ENCODE measurements around the gene RTN4. TPM values are rescaled to one million over a fixed set of nuclear protein-coding genes. Genes with fewer than 3 reads are reported as not detected.

The RTN4 gene
- total RNA-seq, 1 experiment from 2014 or later, result 391 TPM

DNA sequence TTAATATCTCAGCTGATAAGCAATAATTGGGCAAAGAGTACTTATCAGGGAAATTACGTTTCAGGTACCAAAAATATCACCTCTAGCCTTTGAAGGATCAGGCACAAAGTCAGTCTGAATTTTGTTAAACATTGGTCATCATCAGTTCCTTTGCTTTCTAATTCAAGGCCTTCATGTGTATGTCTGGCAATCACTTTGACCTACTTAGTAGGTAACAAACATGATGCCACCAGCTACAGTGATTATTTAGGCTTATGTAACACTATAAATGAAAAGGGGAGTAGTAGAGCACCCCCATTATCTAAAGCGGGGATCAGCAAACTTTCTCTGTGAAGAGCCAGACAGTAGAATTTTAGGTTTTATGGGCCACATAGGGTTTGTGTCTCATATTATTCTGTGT, 75.1 kb downstream of the RTN4 start:
- Mint-ChIP-seq H3K27ac (ENCODE audit: low read depth, unreplicated experiment) (peak overlapping the region; percentile 54), H3K4me1 (ENCODE audit: insufficient read depth, unreplicated experiment) (peaks cover 14% of the 10 kb centered on the region), H3K27me3 (ENCODE audit: insufficient read depth, unreplicated experiment) (no peaks in the 10 kb centered on the region), H3K4me3 (ENCODE audit: unreplicated experiment) (no peak overlapping the region), H3K9me3 (ENCODE audit: unreplicated experiment) (no peaks in the 10 kb centered on the region), H3K36me3 (ENCODE audit: insufficient read depth, unreplicated experiment) (peaks cover 69% of the 10 kb centered on the region)
- ChIA-PET POLR2A (interaction anchor here (0.6 to 4.1 kb wide), 3 partner anchors 9 to 125 kb away, joined by 3 to 23 read pairs (median 4); partner anchors contain the start of gene RTN4), CTCF (interaction anchor here (0.7 to 1.6 kb wide), 4 partner anchors 10 to 301 kb away, joined by 3 to 4 read pairs (median 3); no protein-coding TSS in a partner anchor)
- BruUV-seq (replicated peaks), result no TSS peak
- TF ChIP-seq, protein P1, sequence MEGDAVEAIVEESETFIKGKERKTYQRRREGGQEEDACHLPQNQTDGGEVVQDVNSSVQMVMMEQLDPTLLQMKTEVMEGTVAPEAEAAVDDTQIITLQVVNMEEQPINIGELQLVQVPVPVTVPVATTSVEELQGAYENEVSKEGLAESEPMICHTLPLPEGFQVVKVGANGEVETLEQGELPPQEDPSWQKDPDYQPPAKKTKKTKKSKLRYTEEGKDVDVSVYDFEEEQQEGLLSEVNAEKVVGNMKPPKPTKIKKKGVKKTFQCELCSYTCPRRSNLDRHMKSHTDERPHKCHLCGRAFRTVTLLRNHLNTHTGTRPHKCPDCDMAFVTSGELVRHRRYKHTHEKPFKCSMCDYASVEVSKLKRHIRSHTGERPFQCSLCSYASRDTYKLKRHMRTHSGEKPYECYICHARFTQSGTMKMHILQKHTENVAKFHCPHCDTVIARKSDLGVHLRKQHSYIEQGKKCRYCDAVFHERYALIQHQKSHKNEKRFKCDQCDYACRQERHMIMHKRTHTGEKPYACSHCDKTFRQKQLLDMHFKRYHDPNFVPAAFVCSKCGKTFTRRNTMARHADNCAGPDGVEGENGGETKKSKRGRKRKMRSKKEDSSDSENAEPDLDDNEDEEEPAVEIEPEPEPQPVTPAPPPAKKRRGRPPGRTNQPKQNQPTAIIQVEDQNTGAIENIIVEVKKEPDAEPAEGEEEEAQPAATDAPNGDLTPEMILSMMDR (IDR thresholded peaks at IDR 0.05; ENCODE audit: unreplicated experiment), result no peak
- no peak for DNase-seq (ENCODE audit: unreplicated experiment)
- intact Hi-C loops (cut with micrococcal nuclease), result no loop called here

DNA sequence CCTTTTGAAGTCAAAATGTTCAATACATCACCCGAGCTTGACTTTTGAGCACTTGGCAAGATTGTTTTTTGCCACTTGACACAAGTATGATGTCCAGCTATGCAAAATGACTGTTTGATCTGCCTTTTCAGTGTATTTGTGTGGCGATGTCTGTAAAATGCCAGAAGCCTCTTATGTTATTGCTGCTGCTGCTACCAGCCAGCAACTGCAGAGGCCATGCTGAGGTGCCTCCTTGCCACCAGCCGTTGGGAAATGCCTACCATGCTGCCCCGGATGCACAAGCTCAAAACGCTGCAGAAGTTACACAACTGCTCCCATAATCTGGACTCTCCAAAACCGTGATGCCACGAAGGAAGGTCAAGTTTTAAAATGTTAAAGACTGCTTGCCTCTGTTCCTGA, 80.3 kb downstream of the RTN4 start:
- Mint-ChIP-seq H3K27me3 (ENCODE audit: insufficient read depth, unreplicated experiment) (no peaks in the 10 kb centered on the region), H3K9me3 (ENCODE audit: unreplicated experiment) (no peaks in the 10 kb centered on the region), H3K4me1 (ENCODE audit: insufficient read depth, unreplicated experiment) (peaks cover 32% of the 10 kb centered on the region), H3K36me3 (ENCODE audit: insufficient read depth, unreplicated experiment) (peaks cover 81% of the 10 kb centered on the region), H3K27ac (ENCODE audit: low read depth, unreplicated experiment) (no peak overlapping the region), H3K4me3 (ENCODE audit: unreplicated experiment) (no peak overlapping the region)
- TF ChIP-seq, protein P1 (IDR thresholded peaks at IDR 0.05; ENCODE audit: unreplicated experiment), result no peak
- BruUV-seq (replicated peaks), result no TSS peak
- intact Hi-C loops (cut with micrococcal nuclease), result no loop called here
- ChIA-PET CTCF (interaction anchor here (0.6 to 5.3 kb wide), 3 partner anchors 14 to 70 kb away, joined by 3 to 20 read pairs (median 3); no protein-coding TSS in a partner anchor), POLR2A (interaction anchor here (0.9 to 2.8 kb wide), 4 partner anchors 9 to 44 kb away, joined by 3 to 10 read pairs (median 6); no protein-coding TSS in a partner anchor)
- no peak for DNase-seq (ENCODE audit: unreplicated experiment)

DNA sequence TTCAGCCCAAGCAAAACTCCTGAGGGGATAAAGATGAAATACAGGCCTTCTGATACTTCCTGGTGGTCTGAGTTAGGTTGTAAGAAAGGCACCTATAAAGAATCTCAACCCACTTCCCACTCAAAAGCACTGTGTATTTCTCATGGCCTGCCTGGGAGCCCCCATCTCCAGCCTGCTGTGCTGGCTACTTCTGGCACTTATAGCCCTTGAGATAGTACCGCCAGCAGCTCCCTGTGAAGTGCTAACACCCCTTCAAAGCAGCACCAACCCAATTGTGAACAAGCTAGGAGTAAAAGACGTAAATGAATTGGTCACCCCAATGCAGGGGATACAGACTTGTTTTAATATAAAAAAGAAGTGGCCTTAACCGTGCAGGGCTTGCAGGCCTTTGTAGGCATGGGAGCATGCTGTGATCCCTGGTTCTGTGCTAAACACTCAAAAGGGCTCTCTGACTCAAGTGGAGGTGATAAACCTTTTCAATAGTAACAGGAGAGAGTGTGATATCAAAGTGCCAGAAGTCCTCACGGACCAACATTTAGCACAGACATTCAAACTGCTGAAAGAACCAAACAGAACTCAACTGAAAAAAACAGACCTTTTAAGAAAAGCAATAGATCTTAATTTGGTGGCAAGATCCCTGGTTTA, 80.8 kb downstream of the RTN4 start:
- CTCF ChIA-PET, result interaction anchor here (1.0 to 5.3 kb wide), 4 partner anchors 13 to 81 kb away, joined by 3 to 20 read pairs (median 3); partner anchors contain the start of gene RTN4
- H3K27ac Mint-ChIP-seq (ENCODE audit: low read depth, unreplicated experiment), result no peak overlapping the region
- intact Hi-C loops (cut with micrococcal nuclease), result no loop called here
- TF ChIP-seq, protein P1 (IDR thresholded peaks at IDR 0.05; ENCODE audit: unreplicated experiment), result no peak
- POLR2A ChIA-PET, result interaction anchor here (0.7 to 2.8 kb wide), 3 partner anchors 9 to 41 kb away, joined by 3 to 10 read pairs (median 7); no protein-coding TSS in a partner anchor
- H3K4me3 Mint-ChIP-seq (ENCODE audit: unreplicated experiment), result no peak overlapping the region
- peaks cover 78% of the 10 kb centered on the region for H3K36me3 Mint-ChIP-seq (ENCODE audit: insufficient read depth, unreplicated experiment)
- DNase-seq (ENCODE audit: unreplicated experiment), result no peak
- BruUV-seq (replicated peaks), result no TSS peak
- no peaks in the 10 kb centered on the region for H3K9me3 Mint-ChIP-seq (ENCODE audit: unreplicated experiment)
- H3K27me3 Mint-ChIP-seq (ENCODE audit: insufficient read depth, unreplicated experiment), result no peaks in the 10 kb centered on the region
- peaks cover 33% of the 10 kb centered on the region for H3K4me1 Mint-ChIP-seq (ENCODE audit: insufficient read depth, unreplicated experiment)

DNA sequence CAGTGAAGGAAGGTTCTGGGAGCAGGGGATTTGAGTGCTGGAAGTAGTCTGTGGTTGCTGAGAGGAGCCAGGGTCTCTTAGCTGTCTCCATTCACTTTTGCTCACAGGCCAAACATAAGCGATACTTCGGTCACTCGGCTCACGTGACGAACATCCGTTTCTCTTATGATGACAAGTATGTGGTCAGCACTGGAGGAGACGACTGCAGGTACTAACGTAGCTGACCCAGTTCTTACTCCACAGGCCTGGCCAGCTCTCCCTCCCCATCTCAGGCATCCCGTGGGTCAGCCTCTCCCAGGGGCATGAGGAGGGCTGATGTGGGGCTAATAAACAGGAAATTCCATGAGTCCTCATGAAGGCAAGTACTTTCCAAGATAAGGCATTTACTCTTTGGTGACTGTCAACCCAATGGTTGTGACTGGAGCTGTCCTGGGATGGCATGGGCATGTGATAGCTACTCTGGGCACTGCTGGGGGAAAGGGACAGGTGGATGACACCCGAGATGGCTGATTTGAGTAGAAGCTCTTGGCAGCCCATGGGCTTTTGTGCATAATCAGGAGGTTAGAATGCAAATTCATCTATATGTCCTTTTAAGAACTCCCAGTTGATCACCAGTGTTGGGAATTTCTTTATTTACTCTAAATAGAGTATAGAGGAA, 81.6 kb downstream of the RTN4 start:
- H3K4me3 Mint-ChIP-seq (ENCODE audit: unreplicated experiment), result no peak overlapping the region
- BruUV-seq (replicated peaks), result no TSS peak
- H3K27ac Mint-ChIP-seq (ENCODE audit: low read depth, unreplicated experiment), result no peak overlapping the region
- ChIA-PET CTCF (interaction anchor here (1.0 to 5.3 kb wide), 4 partner anchors 12 to 81 kb away, joined by 3 to 20 read pairs (median 3); partner anchors contain the start of gene RTN4), POLR2A (interaction anchor here (0.7 to 0.9 kb wide), 2 partner anchors 13 to 190 kb away, joined by 3 read pairs; no protein-coding TSS in a partner anchor)
- H3K27me3 Mint-ChIP-seq (ENCODE audit: insufficient read depth, unreplicated experiment), result no peaks in the 10 kb centered on the region
- intact Hi-C loops (cut with micrococcal nuclease), result no loop called here
- H3K36me3 Mint-ChIP-seq (ENCODE audit: insufficient read depth, unreplicated experiment), result peaks cover 77% of the 10 kb centered on the region
- H3K9me3 Mint-ChIP-seq (ENCODE audit: unreplicated experiment), result no peaks in the 10 kb centered on the region
- TF ChIP-seq, protein P1 (IDR thresholded peaks at IDR 0.05; ENCODE audit: unreplicated experiment), result no peak
- H3K4me1 Mint-ChIP-seq (ENCODE audit: insufficient read depth, unreplicated experiment), result peaks cover 38% of the 10 kb centered on the region
- no peak for DNase-seq (ENCODE audit: unreplicated experiment)

Measured in MCF 10A (cell line).